ENCODE measurements around the gene KCNQ1. TPM values are rescaled to one million over a fixed set of nuclear protein-coding genes. Genes with fewer than 3 reads are reported as not detected.

KCNQ1 gene
- total RNA-seq, 3 donors from 2014 or later = 3.6 to 6.2 (median 5.1) TPM

DNA sequence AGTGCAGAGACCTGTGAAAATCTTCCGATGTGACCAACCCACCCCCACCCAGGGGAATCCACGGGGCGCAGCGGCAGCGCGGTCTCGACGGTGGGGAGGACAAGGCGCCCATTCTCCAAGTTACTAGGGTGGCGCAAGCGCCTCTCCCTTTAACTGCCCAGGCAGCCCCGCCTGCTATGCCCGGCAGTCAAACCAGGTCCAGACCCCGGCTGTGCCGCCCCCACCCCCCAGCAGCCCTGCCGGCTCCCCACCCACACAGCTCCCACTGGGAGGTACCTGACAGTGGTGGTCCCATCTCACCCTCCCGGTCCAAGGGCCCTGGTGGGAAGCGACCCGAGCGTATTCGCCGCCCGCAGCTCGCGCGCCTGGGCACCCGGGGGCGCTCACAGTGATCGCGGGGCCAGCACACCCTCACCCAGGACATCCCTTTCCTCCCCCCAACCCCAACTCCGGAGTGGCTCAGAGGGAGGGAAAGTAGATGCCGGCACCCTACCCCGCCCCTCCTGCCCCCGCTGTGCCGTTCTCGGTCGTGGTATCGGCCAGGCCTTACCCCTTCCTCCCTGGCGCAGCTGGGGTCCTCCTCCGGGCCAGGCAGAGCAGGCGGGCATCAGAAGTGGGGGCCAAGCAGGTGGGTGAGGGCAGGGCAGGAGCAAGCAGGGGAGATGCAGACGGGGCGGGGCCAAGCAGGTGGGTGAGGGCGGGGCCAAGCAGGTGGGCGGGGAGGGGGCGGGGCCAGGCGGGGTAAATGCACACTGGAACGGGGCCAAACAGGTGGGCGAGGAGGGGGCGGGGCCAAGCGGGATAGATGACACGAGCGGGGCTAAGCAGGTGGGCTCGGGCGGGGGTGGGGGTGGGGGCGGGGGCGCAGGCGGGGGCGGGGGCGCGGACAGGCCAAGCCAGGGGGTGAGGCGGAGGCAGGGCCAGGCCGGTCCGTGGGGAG lies 657 bp upstream of the KCNQ1 start, which contains the start of gene TRPM5:
Gene TRPM5, minus strand, starts transcription at position 634 of the 940 bp plus-strand sequence. CDS start 21,478 bp downstream, outside the sequence.
- no peaks in the 10 kb centered on the region for H3K9me3 ChIP-seq
- peak within 1 kb of the TSS; percentile 37 to 73 (median 54) for H3K4me3 ChIP-seq
- TF ChIP-seq POLR2A (IDR thresholded peaks at IDR 0.05) = no peak
- TF ChIP-seq POLR2AphosphoS5 (IDR thresholded peaks at IDR 0.05) = no peak
- TF ChIP-seq, protein P1, sequence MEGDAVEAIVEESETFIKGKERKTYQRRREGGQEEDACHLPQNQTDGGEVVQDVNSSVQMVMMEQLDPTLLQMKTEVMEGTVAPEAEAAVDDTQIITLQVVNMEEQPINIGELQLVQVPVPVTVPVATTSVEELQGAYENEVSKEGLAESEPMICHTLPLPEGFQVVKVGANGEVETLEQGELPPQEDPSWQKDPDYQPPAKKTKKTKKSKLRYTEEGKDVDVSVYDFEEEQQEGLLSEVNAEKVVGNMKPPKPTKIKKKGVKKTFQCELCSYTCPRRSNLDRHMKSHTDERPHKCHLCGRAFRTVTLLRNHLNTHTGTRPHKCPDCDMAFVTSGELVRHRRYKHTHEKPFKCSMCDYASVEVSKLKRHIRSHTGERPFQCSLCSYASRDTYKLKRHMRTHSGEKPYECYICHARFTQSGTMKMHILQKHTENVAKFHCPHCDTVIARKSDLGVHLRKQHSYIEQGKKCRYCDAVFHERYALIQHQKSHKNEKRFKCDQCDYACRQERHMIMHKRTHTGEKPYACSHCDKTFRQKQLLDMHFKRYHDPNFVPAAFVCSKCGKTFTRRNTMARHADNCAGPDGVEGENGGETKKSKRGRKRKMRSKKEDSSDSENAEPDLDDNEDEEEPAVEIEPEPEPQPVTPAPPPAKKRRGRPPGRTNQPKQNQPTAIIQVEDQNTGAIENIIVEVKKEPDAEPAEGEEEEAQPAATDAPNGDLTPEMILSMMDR (IDR thresholded peaks at IDR 0.05) = no peak
- H3K27me3 ChIP-seq = no peaks in the 10 kb centered on the region
- H3K4me1 ChIP-seq = no peaks in the 10 kb centered on the region
- DNase-seq (ENCODE audit: low spot score in 2 of 2) = no peak
- H3K27ac ChIP-seq = no peak within 1 kb of the TSS
- no peaks in the 10 kb centered on the region for H3K36me3 ChIP-seq
- intact Hi-C loops (cut with DNase I; ENCODE audit: low total_unique reads) = no loop called here

DNA sequence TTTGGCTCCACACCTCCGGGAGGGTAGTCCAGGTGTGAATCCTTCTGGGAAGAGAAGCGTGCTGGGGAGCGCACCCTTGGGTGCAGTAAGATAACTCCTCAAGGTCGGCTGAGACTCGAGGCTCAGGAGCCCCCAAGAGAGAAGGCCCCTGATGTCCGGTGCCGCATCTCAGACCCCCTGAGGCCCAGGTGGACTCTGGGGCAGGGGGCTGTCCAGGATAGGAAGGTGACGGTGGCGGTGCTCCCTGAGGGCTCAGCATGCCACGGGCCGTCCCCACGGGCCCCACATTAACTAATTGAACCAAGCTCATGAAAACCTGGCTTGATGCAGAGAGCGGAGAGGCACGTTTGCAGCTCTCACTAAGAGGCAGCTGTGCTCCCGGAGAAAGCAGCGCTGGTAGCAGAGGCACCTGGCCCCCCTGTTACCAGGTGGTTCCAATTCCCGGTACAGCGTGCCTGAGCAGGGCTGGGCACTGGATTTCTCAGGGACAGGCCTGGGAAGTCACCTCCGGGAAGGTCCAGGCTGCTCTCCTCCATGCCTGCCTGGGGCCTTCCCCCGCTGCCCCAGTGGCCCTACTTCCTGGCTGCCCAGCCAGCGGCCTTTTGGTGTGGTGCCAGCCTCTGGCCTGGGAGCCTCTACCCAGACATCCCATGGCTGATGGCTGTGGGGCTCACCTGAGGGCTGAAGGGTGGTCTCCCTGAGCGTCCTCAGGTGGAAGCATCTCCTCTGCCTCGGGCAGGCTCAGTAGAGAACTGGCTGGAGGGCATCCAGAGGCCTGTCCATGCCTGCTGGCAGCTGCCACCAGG lies 1.1 kb downstream of the KCNQ1 start:
- H3K9me3 ChIP-seq = no peaks in the 10 kb centered on the region
- TF ChIP-seq POLR2AphosphoS5 (IDR thresholded peaks at IDR 0.05) = no peak
- TF ChIP-seq, protein P1 (IDR thresholded peaks at IDR 0.05) = no peak
- TF ChIP-seq POLR2A (IDR thresholded peaks at IDR 0.05) = no peak
- DNase-seq (ENCODE audit: low spot score in 2 of 2) = no peak
- no peaks in the 10 kb centered on the region for H3K27me3 ChIP-seq
- H3K36me3 ChIP-seq = no peaks in the 10 kb centered on the region
- H3K4me1 ChIP-seq = no peaks in the 10 kb centered on the region
- peak overlapping the region; percentile 37 to 73 (median 54) for H3K4me3 ChIP-seq
- intact Hi-C loops (cut with DNase I; ENCODE audit: low total_unique reads) = no loop called here
- no peak overlapping the region for H3K27ac ChIP-seq

DNA sequence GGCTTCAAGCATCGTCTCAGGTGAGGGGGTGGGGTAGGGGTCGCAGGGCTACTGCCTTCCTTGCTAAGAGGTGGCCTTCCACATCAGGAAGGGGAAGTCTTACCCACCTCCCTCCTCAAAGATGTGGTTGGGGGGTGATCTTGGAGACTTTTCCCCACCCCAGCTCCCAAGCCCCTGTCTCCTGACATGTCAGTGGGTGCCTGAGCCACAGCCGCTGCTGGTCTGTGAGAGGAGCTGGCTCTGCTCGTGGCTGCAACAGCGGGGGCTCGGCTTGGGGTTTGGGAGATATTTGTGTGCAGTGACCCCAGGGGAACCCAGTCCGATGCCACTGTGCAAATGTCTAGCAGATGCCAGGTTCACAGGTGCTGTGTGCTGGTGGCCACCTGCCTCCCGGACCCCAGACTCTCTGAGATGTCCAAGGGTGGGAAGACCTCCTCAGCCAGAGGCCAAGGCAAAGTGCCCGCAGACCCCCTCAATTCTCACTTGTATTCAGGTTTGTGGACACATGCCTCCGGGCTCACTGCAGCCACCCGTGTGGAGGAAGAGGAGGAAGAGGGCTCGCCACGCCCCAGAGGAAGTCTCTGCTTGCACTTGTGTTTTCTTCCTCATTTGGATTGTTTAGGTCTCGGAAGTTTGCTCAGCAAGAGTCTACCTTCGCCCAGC lies 1.9 kb downstream of the KCNQ1 start:
- no peak for TF ChIP-seq POLR2AphosphoS5 (IDR thresholded peaks at IDR 0.05)
- no peak for TF ChIP-seq POLR2A (IDR thresholded peaks at IDR 0.05)
- TF ChIP-seq, protein P1 (IDR thresholded peaks at IDR 0.05) = no peak
- intact Hi-C loops (cut with DNase I; ENCODE audit: low total_unique reads) = no loop called here
- H3K4me3 ChIP-seq = no peak overlapping the region
- H3K9me3 ChIP-seq = no peaks in the 10 kb centered on the region
- H3K36me3 ChIP-seq = no peaks in the 10 kb centered on the region
- no peak overlapping the region for H3K27ac ChIP-seq
- H3K4me1 ChIP-seq = no peaks in the 10 kb centered on the region
- no peak for DNase-seq (ENCODE audit: low spot score in 2 of 2)
- no peaks in the 10 kb centered on the region for H3K27me3 ChIP-seq

DNA sequence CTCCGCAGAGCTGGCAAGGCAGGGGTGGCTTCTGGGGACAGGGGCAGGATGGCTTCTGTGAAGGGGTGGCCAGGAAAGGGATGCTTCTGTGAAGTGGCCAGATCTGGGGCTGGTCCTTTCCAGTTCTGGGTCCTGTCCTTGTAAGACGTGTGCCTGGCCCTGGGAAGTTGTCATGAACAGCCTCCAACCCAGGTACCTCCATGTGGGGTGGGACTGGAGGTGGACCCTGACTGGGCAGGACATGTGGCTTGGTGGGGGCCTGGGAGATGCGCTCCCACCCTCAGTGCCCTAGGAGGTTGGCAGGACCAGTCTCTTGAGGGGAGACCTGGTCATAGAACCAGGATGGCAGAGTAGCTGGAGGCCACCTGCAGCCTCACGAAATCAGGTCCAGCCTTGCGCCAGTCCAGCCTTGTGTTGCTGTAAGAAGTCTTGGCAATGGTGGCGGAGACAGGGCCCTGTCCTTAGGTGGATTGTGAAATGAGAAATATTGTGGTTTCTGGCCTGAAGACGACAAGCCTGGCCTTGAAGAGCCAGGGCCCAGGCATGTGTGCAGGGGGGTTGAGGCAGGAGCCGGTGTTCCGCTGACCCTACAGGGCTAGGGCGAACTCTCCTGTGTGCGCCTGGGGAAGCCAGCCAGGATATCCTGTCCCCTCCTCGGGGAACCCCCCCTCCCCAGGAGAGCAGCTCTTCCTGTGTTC lies 2.6 kb downstream of the KCNQ1 start:
- Histone ChIP-seq H3K36me3 (no peaks in the 10 kb centered on the region), H3K27ac (peak overlapping the region in 1 of 2 donors; percentile 29), H3K4me1 (no peaks in the 10 kb centered on the region), H3K9me3 (no peaks in the 10 kb centered on the region), H3K4me3 (no peak overlapping the region), H3K27me3 (no peaks in the 10 kb centered on the region)
- DNase-seq (ENCODE audit: low spot score in 2 of 2) = peak in 1 of 2 donors; percentile 58
- TF ChIP-seq POLR2A (IDR thresholded peaks at IDR 0.05) = no peak
- no peak for TF ChIP-seq POLR2AphosphoS5 (IDR thresholded peaks at IDR 0.05)
- TF ChIP-seq, protein P1 (IDR thresholded peaks at IDR 0.05) = no peak
- intact Hi-C loops (cut with DNase I; ENCODE audit: low total_unique reads) = no loop called here
